Measurements from ENCODE around the gene RNU6-9. TPM values are rescaled to one million over a fixed set of nuclear protein-coding genes. Genes with fewer than 3 reads are reported as not detected.

Gene RNU6-9
- total and polyA plus RNA-seq, 2 of the 13 experiments (the other 11 are each of a cell fraction or from before 2014, with no cell fraction given) = under 0.01 TPM; not detected in 1

- POLR2A ChIA-PET = interaction anchor here (2.6 kb wide), 1 partner anchor 10 kb away, joined by 18 read pairs; no protein-coding TSS in a partner anchor
- no peak overlapping the region for H3K4me2 ChIP-seq (ENCODE audit: low read depth, low read length)
- no peak overlapping the region for H3K4me3 ChIP-seq (replicated peaks in 1 of 3; ENCODE audit: insufficient read depth in 1 of 3, low read depth in 2 of 3, low read length in 3 of 3)
- FAIRE-seq (no peak), DNase-seq (ENCODE audit: low spot score) (no peak), ATAC-seq (no peak)
- CTCF ChIA-PET (ENCODE audit: low intra/inter-chr PET ratio, low total read pairs) = no interaction called here
- H3K27me3 ChIP-seq (ENCODE audit: control insufficient read depth in 1 of 2, insufficient read depth in 2 of 2, low read length in 2 of 2) = no peaks in the 10 kb centered on the region; a peak in 1 of 5 replicates
- no peak overlapping the region for H2AFZ ChIP-seq (ENCODE audit: low read length)
- H3K27ac ChIP-seq (ENCODE audit: extremely low read length, insufficient read depth, low read length) = no peak overlapping the region
- peaks cover 80% of the 10 kb centered on the region for H3K79me2 ChIP-seq (ENCODE audit: insufficient read depth, low read length)
- 97% methylated on average over 29 of the region's 32 CpGs for WGBS (ENCODE audit: low lambda C conversion rate)
- intact Hi-C loops (cut with micrococcal nuclease; ENCODE audit: unreplicated experiment) = no loop called here
- no peak overlapping the region for H3K9ac ChIP-seq (ENCODE audit: insufficient read depth, low read depth, low read length)
- peaks cover 42% of the 10 kb centered on the region for H3K4me1 ChIP-seq (ENCODE audit: insufficient read depth, low read length)
- in situ Hi-C loops (cut with HindIII; ENCODE audit: extremely low pct_ligation_motif_present, low pct_unique_long_range_greater_than_20kb) = no loop called here
- no peak for TF ChIP-seq FOXO4 (CRISPR knock-in tag; conservative IDR thresholded peaks at IDR 0.05)
- no peak for TF ChIP-seq E2F1 (CRISPR knock-in tag; IDR thresholded peaks at IDR 0.05)
- TF ChIP-seq ARID4A (CRISPR knock-in tag; IDR thresholded peaks at IDR 0.05; ENCODE audit: borderline replicate concordance) = 0 out of 2 replicates have a peak, but pooled peaks have one; percentile 7
- peak; percentile 81 for TF ChIP-seq AGO2 (optimal IDR thresholded peaks at IDR 0.05; ENCODE audit: low read depth, low read length)
- TF ChIP-seq RBFOX2 (IDR thresholded peaks at IDR 0.05; ENCODE audit: low read depth, low read length) = peak; percentile 69; the same call in 1 of the 2 replicates
- TF ChIP-seq HNRNPL (IDR thresholded peaks at IDR 0.05; ENCODE audit: low read depth, low read length) = peak; percentile 68; the same call in 1 of the 2 replicates
- TF ChIP-seq BRD4 (CRISPR knock-in tag; IDR thresholded peaks at IDR 0.05) = no peak
- TF ChIP-seq ZNF687 (CRISPR knock-in tag; IDR thresholded peaks at IDR 0.05) = peak; percentile 21
- BruUV-seq (replicated peaks) = no TSS peak
- H4K20me1 ChIP-seq (ENCODE audit: insufficient read depth, low read length) = peaks cover 79% of the 10 kb centered on the region; the same call in 1 of the 2 replicates
- peaks cover 28 to 75% of the 10 kb centered on the region in 2 experiments for H3K36me3 ChIP-seq (replicated peaks in 1 of 2; ENCODE audit: control insufficient read depth in 1 of 2, insufficient read depth in 2 of 2, low read length in 2 of 2)
- H3K9me3 ChIP-seq (ENCODE audit: low read length) = no peaks in the 10 kb centered on the region
Measured at GRCh38 chr19:942133-942645, 48.9 kb downstream of the RNU6-9 start.

All from HepG2 (cell line).